Stimulated activated CD4-positive, alpha-beta T cell treated with anti-CD3 and anti-CD28 coated beads, TNF-alpha, amount 100 ng/mL, for 48 hours (primary cell): ENCODE results near the gene ABCD3.
"Not testable (repeated sequence)": the region's sequence is repeated elsewhere in the genome, so short reads cannot be mapped to it uniquely, and the experiment has no call there.

Experiments used
- DNase-seq, 3 donors: peaks; one replicate each; pipeline ENCODE4 v3.0.0-alpha.2; 2020; ENCODE audit warnings: low read depth in 3 of 3

Gene ABCD3

DNA sequence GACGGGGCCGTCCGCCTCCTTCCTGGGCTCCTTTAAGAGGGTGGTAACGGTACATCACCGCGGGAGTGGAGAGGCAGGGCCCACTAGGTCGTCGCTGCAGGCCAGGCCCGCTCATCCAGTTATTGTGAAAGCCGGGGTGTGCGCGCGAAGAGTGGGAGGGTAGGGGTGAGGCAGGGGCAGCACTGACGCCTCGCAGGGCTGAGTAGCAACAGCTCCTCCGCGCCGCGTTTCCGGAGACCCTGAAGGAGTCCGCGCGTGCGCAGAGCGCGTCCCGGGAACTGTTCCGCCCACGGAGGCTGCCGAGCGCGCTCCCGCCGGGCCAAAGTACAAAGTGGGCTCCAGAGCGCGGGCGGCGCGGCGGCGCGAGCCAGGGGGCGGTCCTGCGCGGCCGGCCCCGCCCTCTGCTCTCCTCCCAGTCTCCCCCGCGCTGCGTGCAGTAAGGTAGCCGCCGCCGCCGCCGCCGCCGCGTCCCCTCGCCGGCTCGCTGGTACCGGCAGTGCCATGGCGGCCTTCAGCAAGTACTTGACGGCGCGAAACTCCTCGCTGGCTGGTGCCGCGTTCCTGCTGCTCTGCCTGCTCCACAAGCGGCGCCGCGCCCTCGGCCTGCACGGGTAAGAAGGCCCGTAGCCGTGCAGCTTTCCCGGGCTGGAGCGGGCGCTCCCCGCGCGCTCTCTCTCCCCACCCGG is at the start of gene ABCD3:
Gene ABCD3 (plus strand): TSS at position 412 of the 686 bp plus-strand sequence. CDS start 90 bp downstream, at position 502.
- DNase-seq: peak; percentile 95 to 96 (median 95)

DNA sequence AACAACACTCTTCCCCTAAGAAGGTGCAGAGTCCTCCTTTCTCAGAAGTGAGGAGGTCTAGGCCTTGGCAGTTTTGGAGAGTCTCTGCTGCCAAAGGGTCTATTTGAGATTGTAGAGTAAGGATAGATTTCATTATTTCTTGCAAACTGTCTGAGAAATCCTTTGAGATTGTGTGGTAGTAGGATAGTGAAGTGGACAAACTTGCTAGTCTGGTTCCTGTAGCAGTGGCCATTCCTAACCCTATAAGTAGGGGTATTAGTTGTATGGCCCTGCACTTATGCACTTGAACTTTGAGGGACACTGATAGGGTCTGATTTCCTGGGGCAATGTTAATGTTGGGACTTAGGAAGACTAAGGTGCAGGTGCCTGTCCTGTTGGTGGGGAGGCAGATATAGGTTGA is 45.4 kb upstream of the ABCD3 start:
- not testable (repeated sequence) for DNase-seq

DNA sequence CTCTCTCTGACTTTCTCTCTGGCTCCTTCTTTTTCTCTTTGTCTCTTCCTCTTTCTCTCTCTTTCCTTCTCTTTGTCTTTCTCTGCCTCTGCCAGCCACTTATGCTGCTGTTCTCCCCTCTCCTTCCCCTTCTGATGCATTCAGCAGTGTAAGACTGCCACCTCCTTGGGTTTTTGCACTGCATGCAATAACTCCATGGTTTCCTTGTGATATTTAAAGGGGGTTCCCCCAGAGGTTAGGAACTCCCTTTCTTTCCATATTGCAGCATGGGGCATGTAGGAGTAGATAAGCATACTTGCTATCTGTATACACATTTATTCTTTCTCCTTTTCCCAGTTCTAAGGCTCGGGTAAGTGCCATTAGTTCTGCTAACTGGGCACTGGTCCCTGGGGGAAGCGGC is 44.9 kb upstream of the ABCD3 start:
- not testable (repeated sequence) for DNase-seq

DNA sequence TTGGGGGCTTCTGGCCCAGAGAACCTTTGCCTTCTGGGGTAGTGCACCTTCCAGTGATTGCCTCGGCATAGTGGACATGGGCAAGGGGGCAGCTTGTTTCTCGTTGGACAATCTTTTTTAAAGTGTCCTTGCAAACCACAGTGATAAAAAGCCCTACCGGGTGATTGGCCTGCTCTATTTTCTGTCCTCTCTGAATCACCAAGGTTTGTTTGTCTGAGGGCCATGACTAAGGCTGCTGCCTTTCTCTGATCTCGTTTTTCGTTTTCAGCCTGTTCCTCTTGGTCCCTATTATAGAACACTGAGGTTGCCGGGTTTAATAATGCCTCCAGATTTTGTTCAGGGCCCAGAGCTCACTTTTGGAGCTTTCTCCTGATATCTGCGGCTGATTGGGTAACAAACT is 42.5 kb upstream of the ABCD3 start:
- not testable (repeated sequence) for DNase-seq

DNA sequence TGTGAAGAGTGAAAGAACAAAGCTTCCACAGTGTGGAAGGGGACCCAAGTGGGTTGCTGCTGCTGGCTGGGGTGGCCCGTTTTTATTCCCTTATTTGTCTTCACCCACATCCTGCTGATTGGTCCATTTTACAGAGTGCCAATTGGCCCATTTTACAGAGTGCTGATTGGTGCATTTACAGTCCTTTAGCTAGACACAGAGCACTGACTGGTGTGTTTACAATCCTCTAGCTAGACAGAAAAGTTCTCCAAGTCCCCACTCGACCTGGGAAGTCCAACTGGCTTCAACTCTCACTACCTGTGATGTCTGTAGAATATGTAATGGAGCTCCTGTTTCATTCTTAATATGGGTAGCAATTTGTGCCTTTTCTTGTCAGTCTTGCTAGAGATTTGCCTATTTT is 39.7 kb upstream of the ABCD3 start:
- not testable (repeated sequence) for DNase-seq

DNA sequence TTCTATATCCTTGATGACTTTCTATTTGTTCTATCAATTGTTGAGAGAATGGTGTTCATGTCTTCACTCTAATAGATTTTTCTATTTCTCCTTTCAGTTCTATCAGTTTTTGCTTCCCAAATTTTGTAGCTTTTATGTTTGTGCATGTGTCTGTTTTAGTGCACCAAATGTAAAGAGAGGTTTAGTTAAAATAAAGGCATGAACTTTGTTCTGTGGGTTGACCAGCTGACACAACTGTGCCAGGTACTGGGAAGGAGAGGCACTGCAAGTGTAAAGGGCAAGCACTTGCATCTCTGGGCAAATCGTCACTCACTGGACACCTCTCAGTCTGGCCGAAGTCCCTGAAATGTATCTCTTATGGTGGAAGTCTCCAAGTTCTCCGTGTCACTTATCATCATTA is 38.6 kb upstream of the ABCD3 start:
- no peak for DNase-seq

DNA sequence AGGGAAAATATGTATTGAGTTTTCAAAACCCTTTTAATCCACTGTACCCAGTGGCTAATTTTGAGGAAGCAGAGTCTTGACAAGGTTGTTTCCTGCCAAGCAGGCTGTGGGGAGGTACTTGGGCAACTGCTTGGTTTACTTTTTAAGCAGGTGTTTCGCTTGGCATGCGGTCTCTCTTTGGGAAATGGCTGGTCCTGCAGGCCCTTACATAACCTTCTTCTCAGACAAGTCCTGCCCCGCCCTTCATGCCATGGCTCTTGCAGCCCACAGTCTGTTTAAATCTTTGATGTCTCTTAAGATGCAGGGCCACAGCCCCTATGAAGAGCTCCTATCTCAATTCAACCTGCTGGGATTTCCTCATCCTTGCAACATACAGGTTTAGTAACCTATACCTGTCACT is 36.0 kb upstream of the ABCD3 start:
- no peak for DNase-seq

DNA sequence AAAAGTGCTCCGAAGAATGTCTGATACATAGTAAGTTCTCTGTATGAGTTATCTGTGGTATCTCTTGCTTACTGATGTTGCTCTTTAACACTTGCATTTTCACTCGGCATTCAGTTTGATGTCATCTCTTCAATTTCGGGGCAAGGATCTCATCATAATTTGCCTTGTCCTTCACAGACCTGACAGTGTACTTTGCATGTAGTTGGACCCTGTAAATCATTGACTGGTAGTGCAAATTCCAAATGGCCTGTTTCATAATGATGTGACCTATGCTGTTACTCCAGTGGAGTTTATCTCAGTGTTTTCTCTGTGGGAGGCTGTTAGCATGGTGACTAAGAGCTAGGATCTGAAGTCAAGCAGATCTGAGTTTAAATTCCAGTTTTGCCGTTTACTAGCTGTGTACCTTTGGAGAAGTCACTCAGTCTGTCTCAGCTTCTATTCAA is 34.2 kb upstream of the ABCD3 start:
- DNase-seq: no peak

DNA sequence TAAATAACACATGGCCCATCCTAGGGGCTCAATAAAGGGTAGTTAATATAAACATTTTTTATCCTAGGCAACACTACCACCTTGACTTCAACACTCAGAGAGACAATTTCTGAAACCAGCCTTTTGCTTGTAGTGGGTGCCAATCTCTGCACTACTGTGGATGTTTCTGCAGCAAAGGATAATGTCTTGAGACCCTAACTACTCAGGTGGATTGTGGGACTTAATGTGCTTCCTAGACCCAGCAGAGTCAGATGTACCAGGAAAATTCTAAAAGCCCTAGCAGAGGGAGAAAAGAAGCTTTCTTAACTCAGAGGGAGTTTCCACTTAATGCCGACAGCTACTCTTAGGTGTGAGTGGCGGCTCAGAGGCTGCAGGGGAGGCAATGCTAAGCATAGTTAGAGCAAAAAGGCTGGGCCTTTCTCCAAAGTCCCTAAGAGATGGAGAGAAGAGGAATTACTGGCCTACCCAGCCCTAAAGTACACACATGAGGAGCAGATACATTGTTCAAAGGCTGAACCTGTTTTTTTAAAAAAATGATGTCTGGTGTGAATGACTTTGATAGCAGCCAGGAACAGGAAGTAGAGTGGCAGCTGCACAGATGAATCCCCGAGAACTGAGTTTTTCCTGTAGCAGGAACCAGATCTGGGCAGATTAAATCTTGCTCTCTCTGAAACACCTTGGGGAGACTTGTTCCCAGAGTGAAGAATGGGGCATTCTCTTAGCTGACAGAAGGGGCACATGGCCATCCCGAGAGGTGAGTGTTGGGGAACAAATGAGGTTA is 33.5 kb upstream of the ABCD3 start:
- DNase-seq: no peak

DNA sequence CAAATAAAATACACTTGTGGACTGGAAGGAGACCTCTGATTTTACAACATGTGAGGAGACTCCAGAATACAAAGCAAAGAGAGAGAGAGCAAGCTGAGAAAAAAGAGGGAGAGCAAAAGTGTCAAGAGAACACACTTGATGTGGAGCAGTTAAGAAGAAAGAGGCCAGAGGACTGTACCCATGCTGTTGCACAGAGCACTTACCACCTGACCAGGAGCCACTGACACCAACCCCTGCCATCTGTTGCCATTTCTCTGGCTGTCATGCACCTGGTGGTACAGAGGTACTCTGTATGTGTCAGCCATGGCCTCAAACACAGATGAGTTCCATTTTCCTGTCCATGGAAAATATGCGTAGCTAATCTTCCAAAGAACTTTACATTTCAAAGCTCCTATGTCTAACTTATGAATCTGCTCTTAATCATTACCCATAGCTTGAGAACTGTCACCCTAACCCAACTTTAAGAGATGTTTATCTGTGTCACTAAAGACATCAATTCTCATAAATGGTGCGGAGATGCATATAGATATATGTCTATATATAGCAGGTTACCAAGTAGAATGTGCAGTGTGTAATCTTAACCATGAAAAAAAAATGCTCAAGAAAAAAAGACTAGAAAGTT is 32.8 kb upstream of the ABCD3 start:
- DNase-seq: peak in 2 of 3 donors; percentile 8 to 43

DNA sequence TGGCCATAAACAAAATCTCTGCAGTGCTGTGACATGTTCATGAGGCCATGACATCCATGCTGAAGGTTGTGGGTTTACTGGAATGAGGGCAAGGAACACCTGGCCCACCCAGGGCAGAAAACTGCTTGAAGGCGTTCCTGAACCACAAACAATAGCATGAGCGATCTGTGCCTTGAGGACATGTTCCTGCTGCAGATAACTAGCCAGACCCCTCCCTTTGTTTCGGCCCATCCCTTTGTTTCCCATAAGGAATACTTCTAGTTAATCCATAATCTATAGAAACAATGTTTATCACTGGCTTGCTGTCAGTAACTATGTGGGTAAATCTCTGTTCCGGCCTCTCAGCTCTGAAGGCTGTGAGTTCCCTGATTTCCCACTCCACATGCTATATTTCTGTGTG is 28.9 kb upstream of the ABCD3 start:
- DNase-seq: no peak

DNA sequence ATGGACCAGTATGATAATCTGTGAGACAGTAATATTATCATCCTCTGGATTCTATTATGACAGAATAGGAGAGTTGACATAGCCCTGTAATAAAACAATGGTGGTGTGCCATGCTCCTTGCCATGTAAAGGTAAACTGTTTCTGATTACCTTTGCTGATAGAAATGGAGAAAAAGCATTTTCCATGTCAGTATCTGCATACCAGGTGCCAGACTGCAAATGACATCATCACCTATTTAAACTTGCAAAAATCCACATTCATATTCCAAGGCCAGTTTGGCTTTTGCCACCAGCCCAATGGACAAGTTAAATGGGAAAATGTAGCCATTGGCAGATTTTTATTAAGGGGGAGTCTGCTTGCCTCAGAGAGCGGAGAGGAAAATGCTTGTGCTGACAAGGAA is 23.9 kb upstream of the ABCD3 start:
- DNase-seq: no peak

DNA sequence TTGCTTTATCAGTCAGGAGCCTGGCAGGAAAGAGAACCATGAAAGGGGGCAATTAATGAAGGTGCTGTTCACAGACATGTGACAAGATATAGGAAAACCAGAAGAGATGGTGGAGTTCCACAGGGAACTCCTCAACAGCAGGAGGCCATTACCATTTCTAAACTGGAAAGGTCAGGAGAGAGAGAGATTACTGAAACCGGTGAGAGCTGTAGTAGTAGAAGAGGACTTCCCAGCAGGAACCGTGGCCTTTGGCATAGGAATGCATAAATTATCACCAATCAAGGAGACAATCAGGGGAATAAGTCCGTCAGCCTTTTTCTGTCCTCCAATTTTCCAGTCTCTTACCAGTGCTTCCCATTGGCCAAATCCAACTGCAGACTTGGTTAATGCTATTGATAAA is 23.0 kb upstream of the ABCD3 start:
- no peak for DNase-seq

DNA sequence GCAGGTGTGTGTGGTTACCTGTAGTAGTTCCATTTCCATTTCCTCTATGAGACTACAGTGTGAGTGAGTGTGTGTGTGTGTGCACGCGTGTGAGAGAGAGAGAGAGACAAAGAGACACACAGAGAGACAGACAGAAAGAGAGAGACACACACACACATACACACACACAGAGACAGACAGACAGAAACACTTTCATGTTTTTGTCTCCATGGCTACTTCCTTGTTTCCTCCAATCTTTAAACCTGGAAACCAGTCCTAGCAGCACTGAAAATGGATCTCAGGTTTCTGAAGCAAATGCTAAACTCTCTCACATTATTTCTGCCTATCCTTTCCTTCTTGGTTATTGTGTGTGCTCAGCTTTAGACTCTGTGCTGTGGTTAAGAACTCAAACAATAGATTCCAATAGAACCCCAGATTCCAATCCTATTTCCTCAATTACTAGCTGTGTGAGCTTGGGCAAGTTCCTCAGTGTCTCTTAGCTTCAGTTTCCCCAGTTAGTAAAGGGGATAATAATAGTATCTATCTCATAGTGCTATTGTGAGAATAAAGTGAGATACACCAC is 22.4 kb upstream of the ABCD3 start:
- no peak for DNase-seq

DNA sequence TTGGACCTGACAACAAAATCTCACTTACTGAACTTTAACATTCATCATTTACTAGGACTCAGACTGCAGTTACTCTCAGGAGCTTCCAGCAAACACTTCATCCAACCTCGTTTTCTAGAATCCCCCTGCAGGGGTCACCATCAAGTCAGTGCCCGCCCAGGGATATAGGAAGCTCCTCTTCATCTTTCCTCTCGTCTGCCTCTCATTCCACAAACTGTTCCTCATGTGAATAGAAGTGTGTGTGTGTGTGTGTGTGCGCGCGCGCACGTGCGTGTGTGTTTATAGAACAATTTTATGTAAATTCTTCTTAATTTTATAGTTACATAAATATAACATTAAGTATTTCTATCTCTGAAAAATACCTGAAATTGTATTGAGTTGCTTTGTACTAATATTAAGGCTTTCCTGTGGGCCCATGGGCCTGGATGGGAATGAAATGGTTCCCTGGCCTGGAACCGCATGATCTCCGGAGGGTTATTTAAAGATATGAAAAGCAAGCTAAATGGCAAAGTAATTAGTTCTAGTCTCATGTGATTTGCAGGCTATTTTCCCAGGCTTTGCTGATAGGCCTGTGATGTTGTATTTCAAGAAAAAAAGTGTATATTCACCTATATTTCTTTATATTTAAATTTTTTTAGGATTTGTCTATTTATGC is 21.7 kb upstream of the ABCD3 start:
- no peak for DNase-seq

DNA sequence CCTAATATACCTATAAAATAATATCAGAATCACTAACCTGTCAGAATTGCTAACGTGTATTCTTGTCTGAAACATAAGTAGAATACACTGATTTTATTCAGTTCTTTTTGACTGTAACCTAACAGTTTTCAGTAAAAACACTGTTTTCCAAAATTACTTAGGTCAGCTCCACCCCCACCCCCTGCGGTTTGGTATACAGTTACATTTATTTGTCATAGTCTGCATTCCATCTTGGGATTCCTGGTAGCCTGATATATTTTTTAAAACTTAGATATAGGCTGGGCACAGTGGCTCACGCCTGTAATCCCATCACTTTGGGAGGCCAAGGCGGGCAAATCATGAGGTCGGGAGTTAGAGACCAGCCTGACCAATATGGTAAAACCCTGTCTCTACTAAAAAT is 19.8 kb upstream of the ABCD3 start:
- no peak for DNase-seq

DNA sequence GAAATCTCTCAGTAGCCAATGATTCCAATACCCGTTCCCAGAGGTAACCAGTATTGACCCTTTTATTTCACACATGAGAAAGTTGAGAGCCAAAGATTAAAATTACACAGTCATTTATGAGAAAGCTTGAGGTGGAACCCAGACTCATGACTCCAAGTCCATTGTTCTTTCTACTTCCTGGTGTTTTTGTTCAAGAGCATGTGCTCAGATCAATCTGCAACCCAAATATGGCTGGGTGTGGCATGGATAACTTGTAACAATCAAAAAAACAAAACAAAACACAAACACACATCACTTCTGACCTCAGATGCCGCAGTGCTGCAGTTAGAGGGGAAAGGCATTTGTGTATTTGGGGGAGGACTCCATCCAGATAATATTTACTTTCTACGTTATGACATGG is 18.7 kb upstream of the ABCD3 start:
- DNase-seq: no peak

DNA sequence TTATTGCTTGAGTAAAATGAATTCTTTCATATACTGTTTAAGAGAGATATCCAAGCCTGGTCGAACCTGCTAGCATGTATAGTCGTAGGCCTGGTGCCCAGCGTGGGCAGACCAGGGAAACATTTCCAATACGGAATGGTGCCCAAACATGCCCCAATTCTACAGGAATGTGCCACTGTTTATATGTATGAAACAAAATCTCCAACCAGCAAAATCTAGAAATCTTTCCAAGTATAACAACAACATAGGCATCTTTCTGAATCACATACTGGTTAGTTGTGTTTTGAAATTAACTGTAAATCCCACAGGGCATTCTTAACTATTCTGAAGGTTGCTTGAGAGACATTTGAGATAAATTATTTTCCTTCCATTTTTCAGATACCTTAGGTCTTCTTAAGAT is 17.0 kb upstream of the ABCD3 start:
- no peak for DNase-seq

DNA sequence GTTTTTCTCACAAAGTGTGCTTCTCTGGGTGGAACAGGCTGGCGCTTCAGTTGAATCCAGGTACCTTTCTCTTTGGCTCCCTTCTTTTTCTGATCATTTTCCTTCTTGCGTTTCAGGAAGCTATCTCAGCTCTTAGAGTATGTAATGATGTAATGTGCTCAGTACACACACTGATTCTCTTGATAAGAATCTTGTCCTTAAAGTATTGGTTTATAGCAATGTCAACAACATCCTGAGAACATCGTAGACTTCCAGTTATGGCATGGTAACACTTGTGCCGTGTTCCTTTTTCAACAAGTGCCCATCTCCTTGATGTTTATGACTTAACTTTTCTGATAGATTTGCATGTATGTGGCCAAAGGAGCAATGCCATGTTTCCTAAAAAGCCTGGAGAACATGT is 11.7 kb upstream of the ABCD3 start:
- DNase-seq: no peak

DNA sequence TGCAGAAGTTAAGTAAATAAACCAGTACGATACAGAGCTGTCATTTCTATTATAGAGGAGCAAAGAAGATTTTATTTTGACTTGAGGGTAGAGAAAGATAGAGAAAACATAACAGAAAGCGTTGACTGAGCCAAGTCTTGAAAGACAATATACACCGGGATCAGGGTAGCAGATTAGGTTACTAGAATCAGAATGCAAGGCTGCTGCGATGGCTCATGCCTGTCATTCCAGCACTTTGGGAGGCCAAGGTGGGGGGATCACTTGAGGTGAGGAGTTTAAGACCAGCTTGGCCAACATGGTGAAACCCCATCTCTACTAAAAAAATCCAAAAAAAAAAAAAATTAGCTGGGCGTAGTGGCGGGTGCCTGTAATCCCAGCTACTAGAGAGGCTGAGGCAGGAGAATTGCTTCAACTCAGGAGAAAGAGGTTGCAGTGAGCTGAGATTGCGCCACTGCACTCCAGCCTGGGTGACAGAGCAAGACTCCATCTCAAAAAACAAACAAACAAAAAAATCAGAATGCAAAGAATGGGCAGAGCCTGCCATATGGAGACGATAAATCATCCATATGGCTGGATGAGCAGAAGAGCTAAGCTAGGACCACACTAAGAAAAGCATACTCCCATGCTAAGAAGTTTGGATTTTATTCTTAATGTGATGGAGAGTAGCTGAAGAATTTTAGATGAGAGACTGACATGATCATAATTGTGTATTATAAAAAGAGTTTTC is 9.9 kb upstream of the ABCD3 start:
- DNase-seq: no peak

DNA sequence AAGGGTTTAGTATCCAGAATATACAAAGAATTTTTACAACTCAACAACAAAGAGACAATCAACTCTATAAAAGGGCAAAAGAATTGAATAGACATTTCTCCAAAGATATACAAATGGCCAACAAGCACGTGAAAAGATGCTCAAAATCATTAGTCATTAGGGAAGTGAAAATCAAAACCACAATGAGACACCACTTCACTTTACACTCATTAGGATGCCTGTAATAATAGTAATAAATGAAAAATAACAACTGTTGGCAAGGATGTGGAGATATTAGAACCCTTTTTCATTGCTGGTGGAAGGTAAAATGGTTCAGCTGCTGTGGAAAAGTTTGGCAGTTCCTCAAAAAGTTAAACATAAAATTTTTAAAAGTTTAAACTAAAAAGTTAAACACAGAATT is 7.0 kb upstream of the ABCD3 start:
- DNase-seq: no peak
